ENCODE measurements around the gene CD93. TPM values are rescaled to one million over a fixed set of nuclear protein-coding genes. Genes with fewer than 3 reads are reported as not detected.

The CD93 gene
- total RNA-seq, 2 donors from 2014 or later: 13.9 to 31.1 TPM

DNA sequence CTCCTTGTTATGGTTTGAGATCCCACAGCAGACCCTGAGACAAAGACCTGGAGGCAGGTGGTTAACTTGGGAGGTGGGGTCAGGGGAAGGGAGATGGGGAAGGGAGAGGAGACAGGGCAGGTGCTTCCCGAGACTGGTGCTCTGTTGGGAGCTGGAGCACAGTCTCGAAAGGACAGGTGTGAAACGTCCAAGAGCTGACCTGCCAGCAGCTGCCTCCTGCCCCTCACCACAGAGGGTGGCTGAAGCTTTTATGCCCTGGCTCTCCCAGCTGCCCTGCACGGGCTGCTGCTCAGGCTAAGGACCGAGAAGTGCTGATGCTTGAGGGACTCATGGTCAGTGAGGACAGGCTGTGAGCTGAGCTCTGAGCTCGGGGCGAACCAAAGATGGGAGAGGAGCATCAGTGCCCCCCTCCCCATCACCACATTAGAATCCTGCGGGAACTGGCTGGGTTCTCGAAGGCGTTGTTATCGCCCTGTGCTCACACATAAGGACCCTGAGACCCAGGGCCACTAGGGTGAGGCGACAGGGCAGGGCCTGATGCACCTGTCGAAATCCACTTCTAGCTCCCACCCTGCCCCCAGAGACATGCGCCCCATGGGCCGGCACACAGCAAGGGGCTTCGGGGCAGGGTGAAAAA lies 25.3 kb upstream of the CD93 start:
- WGBS: 95% methylated on average over 16 of the region's 16 CpGs
- H3K27ac ChIP-seq: no peak overlapping the region
- no peaks in the 10 kb centered on the region for H3K9me3 ChIP-seq
- intact Hi-C loops (cut with DNase I): no loop called here
- no peak for DNase-seq (ENCODE audit: low spot score)
- no peak overlapping the region for H3K4me3 ChIP-seq
- no peaks in the 10 kb centered on the region for H3K4me1 ChIP-seq (replicated peaks)
- H3K27me3 ChIP-seq (replicated peaks; ENCODE audit: insufficient read depth): no peaks in the 10 kb centered on the region
- TF ChIP-seq POLR2A (IDR thresholded peaks at IDR 0.05) (no peak), POLR2AphosphoS5 (IDR thresholded peaks at IDR 0.05) (no peak)
- TF ChIP-seq, protein P1, sequence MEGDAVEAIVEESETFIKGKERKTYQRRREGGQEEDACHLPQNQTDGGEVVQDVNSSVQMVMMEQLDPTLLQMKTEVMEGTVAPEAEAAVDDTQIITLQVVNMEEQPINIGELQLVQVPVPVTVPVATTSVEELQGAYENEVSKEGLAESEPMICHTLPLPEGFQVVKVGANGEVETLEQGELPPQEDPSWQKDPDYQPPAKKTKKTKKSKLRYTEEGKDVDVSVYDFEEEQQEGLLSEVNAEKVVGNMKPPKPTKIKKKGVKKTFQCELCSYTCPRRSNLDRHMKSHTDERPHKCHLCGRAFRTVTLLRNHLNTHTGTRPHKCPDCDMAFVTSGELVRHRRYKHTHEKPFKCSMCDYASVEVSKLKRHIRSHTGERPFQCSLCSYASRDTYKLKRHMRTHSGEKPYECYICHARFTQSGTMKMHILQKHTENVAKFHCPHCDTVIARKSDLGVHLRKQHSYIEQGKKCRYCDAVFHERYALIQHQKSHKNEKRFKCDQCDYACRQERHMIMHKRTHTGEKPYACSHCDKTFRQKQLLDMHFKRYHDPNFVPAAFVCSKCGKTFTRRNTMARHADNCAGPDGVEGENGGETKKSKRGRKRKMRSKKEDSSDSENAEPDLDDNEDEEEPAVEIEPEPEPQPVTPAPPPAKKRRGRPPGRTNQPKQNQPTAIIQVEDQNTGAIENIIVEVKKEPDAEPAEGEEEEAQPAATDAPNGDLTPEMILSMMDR (IDR thresholded peaks at IDR 0.05): no peak
- H3K36me3 ChIP-seq: no peaks in the 10 kb centered on the region

DNA sequence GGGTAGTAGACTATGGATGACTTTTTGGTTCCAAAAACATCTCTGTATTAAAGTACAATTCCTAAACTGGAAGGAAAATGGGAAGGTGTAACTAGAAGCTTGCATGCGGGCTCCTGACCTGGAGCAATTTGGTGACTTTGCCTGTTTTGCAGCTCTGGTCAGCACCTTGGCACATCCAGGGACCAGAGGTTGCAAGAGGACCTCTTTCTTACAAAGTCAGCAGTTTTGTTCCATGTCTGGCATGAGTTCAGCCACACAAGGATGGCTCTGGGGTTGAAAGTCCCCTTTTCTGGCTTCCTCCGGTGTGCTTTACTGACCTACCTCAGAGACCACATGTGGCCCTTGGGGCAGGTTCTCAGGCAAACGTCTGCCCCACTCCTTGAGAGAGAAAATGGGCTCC lies 22.7 kb upstream of the CD93 start:
- Histone ChIP-seq H3K36me3 (no peaks in the 10 kb centered on the region), H3K9me3 (no peaks in the 10 kb centered on the region), H3K27ac (no peak overlapping the region), H3K27me3 (replicated peaks; ENCODE audit: insufficient read depth) (no peaks in the 10 kb centered on the region), H3K4me1 (replicated peaks) (no peaks in the 10 kb centered on the region), H3K4me3 (no peak overlapping the region)
- no peak for TF ChIP-seq POLR2A (IDR thresholded peaks at IDR 0.05)
- TF ChIP-seq, protein P1 (IDR thresholded peaks at IDR 0.05): no peak
- no peak for TF ChIP-seq POLR2AphosphoS5 (IDR thresholded peaks at IDR 0.05)
- DNase-seq (ENCODE audit: low spot score): no peak
- WGBS: 87% methylated on average over 3 of the region's 3 CpGs
- intact Hi-C loops (cut with DNase I): no loop called here

DNA sequence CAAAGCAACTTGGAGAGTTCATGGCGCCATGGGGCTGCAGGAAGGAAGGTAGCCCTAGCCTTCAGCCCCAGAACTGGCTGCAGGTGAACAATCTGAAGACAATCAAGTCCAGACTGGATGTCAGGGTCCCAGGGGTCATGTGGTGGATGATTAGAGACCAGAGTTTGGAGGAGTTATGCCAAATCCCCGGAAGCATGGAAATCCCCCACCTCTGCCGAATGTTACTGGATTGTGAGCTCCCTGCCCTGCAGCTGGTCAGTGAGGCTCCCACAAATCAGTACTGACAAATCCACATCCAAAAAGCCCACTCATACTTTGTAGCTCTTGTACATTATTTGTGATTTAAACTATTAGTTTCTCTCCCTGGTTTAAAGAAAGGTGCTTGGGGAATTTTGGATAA lies 21.3 kb upstream of the CD93 start:
- Histone ChIP-seq H3K4me1 (replicated peaks) (no peaks in the 10 kb centered on the region), H3K36me3 (no peaks in the 10 kb centered on the region), H3K9me3 (no peaks in the 10 kb centered on the region), H3K4me3 (no peak overlapping the region), H3K27me3 (replicated peaks; ENCODE audit: insufficient read depth) (no peaks in the 10 kb centered on the region), H3K27ac (no peak overlapping the region)
- 81% methylated on average over 3 of the region's 3 CpGs for WGBS
- intact Hi-C loops (cut with DNase I): no loop called here
- no peak for DNase-seq (ENCODE audit: low spot score)
- TF ChIP-seq, protein P1 (IDR thresholded peaks at IDR 0.05): no peak
- TF ChIP-seq POLR2AphosphoS5 (IDR thresholded peaks at IDR 0.05) (no peak), POLR2A (IDR thresholded peaks at IDR 0.05) (no peak)

DNA sequence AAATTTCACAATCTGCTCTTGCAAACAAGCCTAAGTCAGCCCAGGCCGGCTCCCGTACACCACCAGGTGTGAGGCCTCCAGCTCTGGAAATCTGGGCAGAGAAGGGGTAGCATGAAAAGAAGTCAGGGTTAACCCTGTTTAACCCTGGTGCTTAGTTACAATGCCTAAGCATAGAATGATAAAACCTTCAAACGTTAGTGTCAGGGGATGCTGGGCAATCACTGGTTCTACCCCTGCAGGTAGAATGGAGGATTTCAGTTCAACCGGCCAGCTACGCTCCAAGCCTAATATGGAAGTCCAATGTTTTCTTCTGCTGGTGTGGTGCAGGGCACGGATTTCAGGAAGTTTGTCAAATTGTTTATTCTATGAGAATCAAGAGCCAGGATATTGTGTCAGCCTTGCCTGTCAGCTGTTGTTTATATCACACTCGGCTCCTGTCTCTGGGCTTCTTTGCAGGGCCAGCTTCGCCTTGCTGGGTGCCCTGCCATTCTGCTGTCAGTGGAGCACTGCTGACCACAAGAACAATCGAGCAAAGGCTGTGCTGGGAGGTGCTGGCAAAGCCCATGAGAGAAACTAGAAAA lies 20.2 kb upstream of the CD93 start:
- 61% methylated on average over 9 of the region's 9 CpGs for WGBS
- Histone ChIP-seq H3K4me1 (replicated peaks) (no peaks in the 10 kb centered on the region), H3K27me3 (replicated peaks; ENCODE audit: insufficient read depth) (no peaks in the 10 kb centered on the region), H3K4me3 (no peak overlapping the region), H3K27ac (no peak overlapping the region), H3K9me3 (no peaks in the 10 kb centered on the region), H3K36me3 (no peaks in the 10 kb centered on the region)
- intact Hi-C loops (cut with DNase I): no loop called here
- DNase-seq (ENCODE audit: low spot score): no peak
- TF ChIP-seq, protein P1 (IDR thresholded peaks at IDR 0.05): peak in 2 of 4 experiments; percentile 17 to 19
- no peak for TF ChIP-seq POLR2A (IDR thresholded peaks at IDR 0.05)
- peak; percentile 33 for TF ChIP-seq POLR2AphosphoS5 (IDR thresholded peaks at IDR 0.05)

DNA sequence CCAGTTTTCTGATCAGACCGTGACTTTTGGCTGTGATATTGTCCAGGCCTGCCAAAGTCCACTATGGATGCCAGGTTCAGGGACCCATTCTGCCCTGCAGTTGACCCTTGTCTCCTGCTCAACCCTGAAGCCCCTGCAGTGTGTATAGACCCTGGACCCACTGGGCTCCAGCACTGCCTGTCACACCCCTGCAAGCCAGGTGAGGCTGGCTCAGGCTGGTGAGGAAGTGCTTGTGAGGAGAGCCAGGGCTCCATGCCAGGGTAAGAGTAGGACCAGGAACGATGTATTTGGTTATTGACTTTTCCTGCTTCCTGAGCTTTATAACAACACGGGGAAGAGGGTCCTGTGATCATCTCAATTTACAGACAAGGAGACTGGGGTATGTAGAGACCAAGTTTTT lies 19.1 kb upstream of the CD93 start:
- TF ChIP-seq, protein P1 (IDR thresholded peaks at IDR 0.05): no peak
- TF ChIP-seq POLR2A (IDR thresholded peaks at IDR 0.05): no peak
- TF ChIP-seq POLR2AphosphoS5 (IDR thresholded peaks at IDR 0.05): no peak
- Histone ChIP-seq H3K27me3 (replicated peaks; ENCODE audit: insufficient read depth) (no peaks in the 10 kb centered on the region), H3K4me3 (no peak overlapping the region), H3K4me1 (replicated peaks) (no peaks in the 10 kb centered on the region), H3K9me3 (no peaks in the 10 kb centered on the region), H3K27ac (no peak overlapping the region), H3K36me3 (no peaks in the 10 kb centered on the region)
- WGBS: 35% methylated on average over 3 of the region's 3 CpGs
- intact Hi-C loops (cut with DNase I): no loop called here
- no peak for DNase-seq (ENCODE audit: low spot score)
